ENCODE measurements around the gene BORCS5. TPM values are rescaled to one million over a fixed set of nuclear protein-coding genes. Genes with fewer than 3 reads are reported as not detected.
"Not testable (repeated sequence)": the region's sequence is repeated elsewhere in the genome, so short reads cannot be mapped to it uniquely, and the experiment has no call there.

BORCS5 gene
- total RNA-seq, 4 donors from 2014 or later: 14.2 to 45.0 (median 25.6) TPM

DNA sequence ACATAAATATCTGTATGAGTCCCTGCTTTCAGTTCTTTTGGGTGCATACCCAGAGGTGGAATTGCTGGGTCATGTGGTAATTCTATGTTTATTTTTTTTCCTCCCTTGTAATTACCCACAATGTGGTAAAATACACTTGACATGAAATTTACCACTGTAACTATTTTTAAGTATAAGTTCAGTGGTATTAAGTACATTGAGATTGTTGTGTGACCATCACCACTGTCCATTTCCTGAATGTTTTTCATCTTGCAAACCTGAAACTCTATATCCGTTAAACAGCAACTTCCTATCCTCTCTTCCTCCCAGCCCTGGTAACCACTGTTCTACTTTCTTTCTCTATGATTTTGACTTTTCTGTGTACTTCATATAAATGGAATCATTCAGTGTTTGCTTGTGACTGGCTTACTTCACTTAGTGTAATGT, 51.4 kb downstream of the BORCS5 start:
- H3K4me3 ChIP-seq: no peak overlapping the region
- H3K9me3 ChIP-seq: no peaks in the 10 kb centered on the region
- WGBS, 2 donors: 76 to 83% methylated on average over 1 of the region's 1 CpG
- H3K4me1 ChIP-seq: peaks cover 0 to 28% (median 16%) of the 10 kb centered on the region in 4 donors
- TF ChIP-seq CTCF (IDR thresholded peaks at IDR 0.05): no peak
- no peak for TF ChIP-seq POLR2A (IDR thresholded peaks at IDR 0.05)
- no peak for TF ChIP-seq EP300 (IDR thresholded peaks at IDR 0.05)
- no peak for DNase-seq (ENCODE audit: low spot score in 2 of 2)
- no peak overlapping the region for H3K27ac ChIP-seq
- H3K27me3 ChIP-seq: no peaks in the 10 kb centered on the region
- H3K36me3 ChIP-seq: no peaks in the 10 kb centered on the region

DNA sequence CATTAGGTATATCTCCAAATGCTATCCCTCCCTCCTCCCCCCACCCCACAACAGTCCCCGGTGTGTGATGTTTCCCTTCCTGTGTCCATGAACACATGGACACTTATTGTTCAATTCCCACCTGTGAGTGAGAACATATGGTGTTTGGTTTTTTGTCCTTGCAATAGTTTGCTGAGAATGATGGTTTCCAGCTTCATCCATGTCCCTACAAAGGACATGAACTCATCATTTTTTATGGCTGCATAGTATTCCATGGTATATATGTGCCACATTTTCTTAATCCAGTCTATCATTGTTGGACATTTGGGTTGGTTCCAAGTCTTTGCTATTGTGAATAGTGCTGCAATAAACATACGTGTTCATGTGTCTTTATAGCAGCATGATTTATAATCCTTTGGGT, 52.5 kb downstream of the BORCS5 start:
- H3K27me3 ChIP-seq; H3K36me3 ChIP-seq; H3K27ac ChIP-seq; H3K9me3 ChIP-seq; H3K4me3 ChIP-seq; DNase-seq (ENCODE audit: low spot score in 2 of 2): not testable (repeated sequence)
- peaks cover 0 to 21% (median 16%) of the 10 kb centered on the region in 4 donors for H3K4me1 ChIP-seq
- 93 to 100% methylated on average over 1 of the region's 2 CpGs for WGBS, 2 donors

DNA sequence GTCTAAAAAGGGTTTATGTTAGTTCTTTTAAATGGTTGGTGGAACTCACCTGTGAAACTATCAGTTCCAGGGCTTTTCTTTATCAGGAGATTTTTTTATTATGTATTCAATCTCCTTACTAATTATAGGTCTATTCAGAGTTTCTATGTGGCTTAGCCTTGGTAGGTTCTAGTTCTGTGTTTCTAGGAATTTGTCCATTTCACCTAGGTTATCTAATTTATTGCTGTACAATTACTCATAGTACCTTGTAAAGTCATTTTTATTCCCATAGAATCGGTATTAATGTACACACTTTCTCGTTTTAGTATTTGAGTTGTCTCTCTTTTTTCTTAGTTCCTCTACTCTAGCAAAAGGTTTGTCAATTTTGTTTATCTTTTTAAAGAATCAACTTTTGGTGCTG, 59.0 kb downstream of the BORCS5 start:
- H3K36me3 ChIP-seq: no peaks in the 10 kb centered on the region
- H3K9me3 ChIP-seq: peaks cover 0 to 5% (median 0%) of the 10 kb centered on the region in 4 donors
- DNase-seq (ENCODE audit: low spot score in 2 of 2): no peak
- 70 to 97% methylated on average over 2 of the region's 2 CpGs for WGBS, 2 donors
- no peak for TF ChIP-seq POLR2A (IDR thresholded peaks at IDR 0.05)
- no peak for TF ChIP-seq CTCF (IDR thresholded peaks at IDR 0.05)
- TF ChIP-seq EP300 (IDR thresholded peaks at IDR 0.05): no peak
- H3K27me3 ChIP-seq: no peaks in the 10 kb centered on the region
- H3K27ac ChIP-seq: no peak overlapping the region
- H3K4me1 ChIP-seq: no peaks in the 10 kb centered on the region
- no peak overlapping the region for H3K4me3 ChIP-seq

DNA sequence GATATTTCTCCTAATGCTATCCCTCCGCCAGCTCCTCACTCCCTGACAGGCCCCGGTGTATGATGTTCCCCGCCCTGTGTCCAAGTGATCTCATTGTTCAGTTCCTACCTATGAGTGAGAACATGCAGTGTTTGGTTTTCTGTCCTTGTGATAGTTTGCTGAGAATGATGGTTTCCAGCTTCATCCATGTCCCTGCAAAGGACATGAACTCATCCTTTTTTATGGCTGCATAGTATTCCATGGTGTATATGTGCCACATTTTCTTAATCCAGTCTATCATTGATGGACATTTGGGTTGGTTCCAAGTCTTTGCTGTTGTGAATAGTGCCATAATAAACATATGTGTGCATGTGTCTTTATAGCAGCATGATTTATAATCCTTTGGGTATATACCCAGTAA, 62.3 kb downstream of the BORCS5 start:
- H3K4me1 ChIP-seq; H3K36me3 ChIP-seq; H3K27ac ChIP-seq; DNase-seq (ENCODE audit: low spot score in 2 of 2); H3K27me3 ChIP-seq; H3K4me3 ChIP-seq: not testable (repeated sequence)
- WGBS, 2 donors: 96 to 100% methylated on average over 3 of the region's 3 CpGs
- H3K9me3 ChIP-seq: peaks cover 0 to 30% (median 2%) of the 10 kb centered on the region in 4 donors

DNA sequence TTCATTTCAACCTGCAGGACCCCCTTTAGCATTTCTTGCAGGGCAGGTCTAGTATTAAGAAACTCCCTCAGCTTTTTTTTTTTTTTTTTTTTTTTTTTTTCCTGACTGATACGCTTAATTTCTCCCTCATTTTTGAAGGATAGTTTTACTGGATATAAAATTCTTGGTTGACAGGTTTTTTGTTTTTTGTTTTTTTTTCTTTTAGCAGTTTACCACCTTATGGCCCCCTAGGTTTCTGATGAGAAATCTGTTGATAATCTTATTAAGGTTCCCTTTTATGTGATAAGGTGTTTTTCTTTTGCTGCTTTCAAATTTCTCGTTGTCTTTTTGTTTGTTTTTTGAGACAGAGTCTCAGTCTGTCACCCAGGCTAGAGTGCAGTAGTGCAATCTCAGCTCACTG, 66.5 kb downstream of the BORCS5 start:
- H3K36me3 ChIP-seq: no peaks in the 10 kb centered on the region
- H3K9me3 ChIP-seq: peaks cover 0 to 32% (median 2%) of the 10 kb centered on the region in 4 donors
- no peak overlapping the region for H3K27ac ChIP-seq
- DNase-seq (ENCODE audit: low spot score in 2 of 2): no peak
- WGBS, 2 donors: 96 to 98% methylated on average over 2 of the region's 2 CpGs
- H3K27me3 ChIP-seq: no peaks in the 10 kb centered on the region
- no peak for TF ChIP-seq CTCF (IDR thresholded peaks at IDR 0.05)
- TF ChIP-seq EP300 (IDR thresholded peaks at IDR 0.05): no peak
- no peaks in the 10 kb centered on the region for H3K4me1 ChIP-seq
- H3K4me3 ChIP-seq: no peak overlapping the region

GRCh38 chr12:12425001-12425400, 68.1 kb downstream of the BORCS5 start:
- no peak for DNase-seq (ENCODE audit: low spot score in 2 of 2)
- Histone ChIP-seq H3K9me3 (peaks cover 0 to 29% (median 2%) of the 10 kb centered on the region in 4 donors), H3K27ac (no peak overlapping the region), H3K4me3 (no peak overlapping the region), H3K4me1 (no peaks in the 10 kb centered on the region), H3K27me3 (no peaks in the 10 kb centered on the region), H3K36me3 (no peaks in the 10 kb centered on the region)
- no peak for TF ChIP-seq CTCF (IDR thresholded peaks at IDR 0.05)
- TF ChIP-seq POLR2A (IDR thresholded peaks at IDR 0.05): no peak
- no peak for TF ChIP-seq EP300 (IDR thresholded peaks at IDR 0.05)
- WGBS, 2 donors: 79 to 98% methylated on average over 2 of the region's 2 CpGs
